ENCODE data around the gene VEZF1.

DNA sequence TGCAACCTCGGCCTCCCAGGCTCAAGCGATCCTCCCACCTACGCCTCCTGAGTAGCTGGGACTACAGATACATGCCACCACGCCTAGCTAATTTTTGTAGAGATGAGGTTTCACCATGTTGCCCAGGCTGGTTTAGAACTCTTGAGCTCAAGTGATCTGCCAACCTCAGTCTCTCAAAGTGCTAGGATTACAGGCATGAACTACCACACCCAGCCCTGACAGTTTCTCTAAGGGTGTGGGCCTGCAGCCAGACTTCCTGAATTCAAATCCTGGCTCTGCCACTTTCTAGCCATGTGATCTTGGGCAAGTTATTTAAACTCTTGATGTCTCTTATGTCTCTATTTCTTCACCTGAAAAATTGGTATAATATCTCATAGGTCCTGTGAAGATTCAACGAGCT is 38.4 kb downstream of the VEZF1 start:
- TF ChIP-seq, protein P1, sequence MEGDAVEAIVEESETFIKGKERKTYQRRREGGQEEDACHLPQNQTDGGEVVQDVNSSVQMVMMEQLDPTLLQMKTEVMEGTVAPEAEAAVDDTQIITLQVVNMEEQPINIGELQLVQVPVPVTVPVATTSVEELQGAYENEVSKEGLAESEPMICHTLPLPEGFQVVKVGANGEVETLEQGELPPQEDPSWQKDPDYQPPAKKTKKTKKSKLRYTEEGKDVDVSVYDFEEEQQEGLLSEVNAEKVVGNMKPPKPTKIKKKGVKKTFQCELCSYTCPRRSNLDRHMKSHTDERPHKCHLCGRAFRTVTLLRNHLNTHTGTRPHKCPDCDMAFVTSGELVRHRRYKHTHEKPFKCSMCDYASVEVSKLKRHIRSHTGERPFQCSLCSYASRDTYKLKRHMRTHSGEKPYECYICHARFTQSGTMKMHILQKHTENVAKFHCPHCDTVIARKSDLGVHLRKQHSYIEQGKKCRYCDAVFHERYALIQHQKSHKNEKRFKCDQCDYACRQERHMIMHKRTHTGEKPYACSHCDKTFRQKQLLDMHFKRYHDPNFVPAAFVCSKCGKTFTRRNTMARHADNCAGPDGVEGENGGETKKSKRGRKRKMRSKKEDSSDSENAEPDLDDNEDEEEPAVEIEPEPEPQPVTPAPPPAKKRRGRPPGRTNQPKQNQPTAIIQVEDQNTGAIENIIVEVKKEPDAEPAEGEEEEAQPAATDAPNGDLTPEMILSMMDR (IDR thresholded peaks at IDR 0.05), result no peak
- no peak for TF ChIP-seq POLR2AphosphoS5 (IDR thresholded peaks at IDR 0.05)
